IPS DF 6.9 (cell line): ENCODE results near the gene MRPS21.

Experiments used
- DNase-seq: peaks from one replicate; pipeline ENCODE4 v3.0.0-alpha.2; 2013; ENCODE audit warnings: low read depth, low spot score
- H3K27ac ChIP-seq: one replicate; pipeline ENCODE4 v1.5.1; 2013; ENCODE audit warnings: low read length, control low read depth
- H3K27me3 ChIP-seq: 2 replicates; pipeline ENCODE4 v1.6.1; 2013; ENCODE audit warnings: mild to moderate bottlenecking, low read length; ENCODE audit not compliant: control insufficient read depth, insufficient read depth
- H3K36me3 ChIP-seq: 2 replicates; pipeline ENCODE4 v1.6.1; 2013; ENCODE audit warnings: low read length; ENCODE audit not compliant: control insufficient read depth, insufficient read depth
- H3K4me1 ChIP-seq: 2 replicates; pipeline ENCODE4 v1.6.1; 2013; ENCODE audit warnings: low read length; ENCODE audit not compliant: control insufficient read depth, insufficient read depth
- H3K4me3 ChIP-seq: 2 replicates; pipeline ENCODE4 v1.5.1; 2013; ENCODE audit warnings: mild to moderate bottlenecking, low read length
- H3K9me3 ChIP-seq: 2 replicates; pipeline ENCODE4 v1.6.1; 2013; ENCODE audit warnings: low read length, inconsistent platforms; ENCODE audit not compliant: control insufficient read depth, insufficient read depth
- WGBS: extraction: QIAGEN DNeasy Blood & Tissue Kit; methylation state at CpG from one replicate; pipeline ENCODE4 v1.1.7; 2013; ENCODE audit warnings: mixed read lengths, missing lambda C conversion rate; ENCODE audit not compliant: insufficient read length, insufficient coverage; 5-methylcytosine and 5-hydroxymethylcytosine counted together

Gene MRPS21

GRCh38 chr1:150293433-150294253 lies at the start of gene MRPS21:
TSS of gene MRPS21 (plus strand) at chr1:150293861. CDS start at chr1:150294367, 506 bp downstream.
- Histone ChIP-seq H3K27ac (no peak within 1 kb of the TSS), H3K36me3 (peaks cover 5% of the 10 kb centered on the region; the same call in 1 of the 2 replicates), H3K4me3 (peak within 1 kb of the TSS; percentile 85), H3K4me1 (no peaks in the 10 kb centered on the region), H3K27me3 (no peaks in the 10 kb centered on the region), H3K9me3 (no peaks in the 10 kb centered on the region)
- peak; percentile 91 for DNase-seq
- whole genome bisulfite sequencing: no CpG with 5 or more reads among the region's 43 CpGs

DNA sequence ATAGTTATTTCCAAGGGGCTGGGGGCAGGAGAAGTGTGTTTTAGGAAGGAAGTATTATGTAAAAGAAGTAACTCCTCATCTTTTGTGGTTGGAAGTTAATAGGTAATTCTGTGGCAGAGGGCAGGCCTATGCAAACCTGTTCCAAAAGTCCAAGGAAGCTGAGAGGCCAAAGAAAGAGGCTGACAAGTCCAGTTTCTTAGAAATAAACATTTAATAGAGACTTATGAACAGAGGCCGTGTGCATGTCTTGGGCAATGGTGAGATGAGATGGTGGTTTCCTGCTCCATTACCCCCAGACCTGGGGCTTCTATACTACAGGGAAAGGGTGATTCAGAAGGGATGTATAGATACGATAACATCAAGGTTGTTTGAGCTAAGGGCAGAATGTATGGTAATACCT lies 43.7 kb upstream of the MRPS21 start:
- Histone ChIP-seq H3K27me3 (no peaks in the 10 kb centered on the region), H3K27ac (no peak overlapping the region), H3K9me3 (no peaks in the 10 kb centered on the region), H3K4me3 (no peak overlapping the region), H3K36me3 (no peaks in the 10 kb centered on the region), H3K4me1 (no peaks in the 10 kb centered on the region)
- DNase-seq: no peak
- WGBS: no CpG with 5 or more reads among the region's 2 CpGs

DNA sequence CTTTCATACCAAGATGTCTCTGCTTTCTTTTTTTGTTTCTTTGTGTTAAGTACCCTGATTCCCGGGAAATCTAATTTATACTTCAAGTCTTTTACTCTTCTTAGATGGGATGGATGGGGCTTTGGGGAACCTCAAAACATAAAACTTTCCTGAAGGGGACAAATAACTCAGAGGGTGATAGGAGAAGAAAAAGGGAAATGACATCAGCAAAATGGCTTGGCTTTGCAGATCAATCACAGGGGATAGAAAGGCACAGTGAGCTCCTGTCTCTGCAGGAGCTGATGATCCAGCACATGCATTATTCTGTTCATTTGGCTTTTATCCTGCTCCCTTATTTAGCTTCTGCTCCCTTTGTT lies 37.5 kb upstream of the MRPS21 start:
- no peak for DNase-seq
- H3K4me3 ChIP-seq: no peak overlapping the region; the same call in 1 of the 2 replicates
- H3K27ac ChIP-seq: peak overlapping the region; percentile 8
- peaks cover 4% of the 10 kb centered on the region; the same call in 1 of the 2 replicates for H3K4me1 ChIP-seq
- no CpG with 5 or more reads among the region's 1 CpG for WGBS
- H3K36me3 ChIP-seq: peaks cover under 1% of the 10 kb centered on the region; the same call in 1 of the 2 replicates
- no peaks in the 10 kb centered on the region for H3K9me3 ChIP-seq
- no peaks in the 10 kb centered on the region for H3K27me3 ChIP-seq

DNA sequence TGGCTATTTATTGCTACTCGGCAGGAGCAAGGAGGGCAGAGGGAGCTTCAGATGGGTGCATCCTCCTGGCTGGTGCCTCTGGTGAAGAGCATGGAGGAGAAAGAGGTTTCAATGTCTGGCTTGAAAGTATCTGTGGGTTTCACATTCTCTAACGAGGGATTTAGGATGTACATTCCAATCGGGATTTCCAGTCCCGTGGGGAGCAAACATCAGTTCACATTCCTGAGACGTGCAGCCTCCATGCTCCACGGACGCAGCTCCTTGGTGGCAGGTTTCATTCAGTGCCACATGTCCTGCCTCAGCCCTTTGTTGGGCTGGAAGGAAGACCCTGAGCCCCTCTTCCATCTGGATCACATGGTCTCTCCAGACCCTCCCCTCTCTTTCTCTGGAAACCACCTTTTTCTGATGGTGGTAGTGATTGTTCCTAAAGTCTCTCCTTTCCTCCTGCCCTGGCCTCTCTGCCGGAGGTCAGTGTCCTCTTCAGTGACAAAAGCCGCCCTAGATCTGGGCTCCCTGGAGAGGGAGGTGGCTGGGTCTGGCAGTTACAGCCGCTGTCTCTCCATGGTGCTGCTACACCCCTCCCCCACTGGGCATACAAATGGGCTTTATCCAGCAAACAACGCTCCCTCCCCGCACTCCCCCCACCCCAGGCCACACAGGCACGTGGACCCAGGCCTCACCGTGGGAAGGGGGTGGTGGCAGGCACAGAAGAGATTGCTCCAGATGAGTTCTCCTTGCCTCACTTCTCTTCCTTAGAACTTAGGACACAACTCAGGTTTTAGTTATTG lies 36.9 kb upstream of the MRPS21 start:
- peaks cover 4% of the 10 kb centered on the region; the same call in 1 of the 2 replicates for H3K4me1 ChIP-seq
- H3K4me3 ChIP-seq: peak overlapping the region; percentile 45; the same call in 1 of the 2 replicates
- H3K27me3 ChIP-seq: no peaks in the 10 kb centered on the region
- H3K9me3 ChIP-seq: no peaks in the 10 kb centered on the region
- DNase-seq: no peak
- no CpG with 5 or more reads among the region's 14 CpGs for WGBS
- H3K36me3 ChIP-seq: peaks cover 6% of the 10 kb centered on the region; the same call in 1 of the 2 replicates
- peak overlapping the region; percentile 8 for H3K27ac ChIP-seq

DNA sequence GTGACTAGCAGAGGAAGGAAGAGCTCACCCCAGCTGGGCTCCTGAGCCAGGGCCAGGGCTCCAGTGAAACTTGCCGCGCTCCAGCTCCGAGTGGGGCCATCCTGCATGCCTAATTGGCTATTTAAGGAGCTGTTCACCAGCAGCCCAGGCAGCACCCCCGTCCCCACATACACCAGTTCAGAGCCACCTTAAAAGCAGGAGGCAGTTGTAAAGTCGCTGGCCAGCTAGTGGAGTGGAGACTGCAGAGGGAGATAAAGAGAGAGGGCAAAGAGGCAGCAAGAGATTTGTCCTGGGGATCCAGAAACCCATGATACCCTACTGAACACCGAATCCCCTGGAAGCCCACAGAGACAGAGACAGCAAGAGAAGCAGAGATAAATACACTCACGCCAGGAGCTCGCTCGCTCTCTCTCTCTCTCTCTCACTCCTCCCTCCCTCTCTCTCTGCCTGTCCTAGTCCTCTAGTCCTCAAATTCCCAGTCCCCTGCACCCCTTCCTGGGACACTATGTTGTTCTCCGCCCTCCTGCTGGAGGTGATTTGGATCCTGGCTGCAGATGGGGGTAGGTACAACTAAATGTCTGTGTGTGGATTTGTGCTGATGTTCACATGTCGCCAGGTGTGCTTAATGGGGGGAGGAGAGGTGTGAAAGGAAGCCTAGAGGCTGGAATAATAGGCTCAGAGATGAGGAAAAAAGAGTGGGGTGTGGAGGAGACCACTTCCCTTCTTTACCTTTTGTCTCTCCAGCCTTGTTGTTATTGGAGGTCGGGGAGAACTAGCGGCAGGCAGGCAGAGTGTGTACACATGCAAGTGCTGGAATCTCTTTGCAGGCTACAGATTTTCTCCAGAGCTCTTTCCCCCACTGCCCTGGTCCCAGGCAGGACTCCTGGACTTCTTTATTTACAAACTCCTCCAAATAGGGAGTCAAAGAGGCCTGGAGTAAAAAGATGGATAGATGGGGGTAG lies 35.8 kb upstream of the MRPS21 start, which contains the start of gene CA14:
TSS of gene CA14 (plus strand) at position 151 of the 962 bp plus-strand sequence. CDS start at position 506, 355 bp downstream.
- no peak for DNase-seq
- Histone ChIP-seq H3K4me3 (peak within 1 kb of the TSS; percentile 45; the same call in 1 of the 2 replicates), H3K27me3 (no peaks in the 10 kb centered on the region), H3K9me3 (no peaks in the 10 kb centered on the region), H3K27ac (peak within 1 kb of the TSS; percentile 8), H3K4me1 (peaks cover 4% of the 10 kb centered on the region; the same call in 1 of the 2 replicates), H3K36me3 (peaks cover 11% of the 10 kb centered on the region; the same call in 1 of the 2 replicates)
- WGBS: no CpG with 5 or more reads among the region's 13 CpGs

DNA sequence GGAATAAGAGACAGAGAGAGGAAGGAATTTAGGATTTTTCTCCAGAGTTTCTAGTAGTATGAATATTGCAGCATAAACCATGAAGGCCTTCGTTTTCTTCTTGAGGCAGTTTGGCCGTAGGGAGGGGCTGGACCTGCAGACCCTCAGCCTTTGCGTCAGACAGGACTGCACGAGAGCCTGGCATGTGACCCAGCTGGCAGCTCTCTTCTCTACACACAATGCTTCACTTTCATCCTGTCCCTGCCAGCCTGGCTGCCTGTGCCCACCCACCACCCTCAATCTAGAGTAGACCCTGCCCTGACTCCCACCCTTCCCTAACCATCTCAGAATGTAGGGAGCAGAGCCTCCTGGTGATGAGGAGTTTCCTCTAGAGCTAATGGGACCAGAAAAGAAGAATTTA lies 34.4 kb upstream of the MRPS21 start:
- no peak for DNase-seq
- no peaks in the 10 kb centered on the region for H3K27me3 ChIP-seq
- H3K27ac ChIP-seq: peak overlapping the region; percentile 53
- H3K4me1 ChIP-seq: peaks cover 4% of the 10 kb centered on the region; the same call in 1 of the 2 replicates
- H3K36me3 ChIP-seq: peaks cover 14% of the 10 kb centered on the region; the same call in 1 of the 2 replicates
- H3K4me3 ChIP-seq: peak overlapping the region; percentile 45; the same call in 1 of the 2 replicates
- no peaks in the 10 kb centered on the region for H3K9me3 ChIP-seq
- no CpG with 5 or more reads among the region's 4 CpGs for WGBS

DNA sequence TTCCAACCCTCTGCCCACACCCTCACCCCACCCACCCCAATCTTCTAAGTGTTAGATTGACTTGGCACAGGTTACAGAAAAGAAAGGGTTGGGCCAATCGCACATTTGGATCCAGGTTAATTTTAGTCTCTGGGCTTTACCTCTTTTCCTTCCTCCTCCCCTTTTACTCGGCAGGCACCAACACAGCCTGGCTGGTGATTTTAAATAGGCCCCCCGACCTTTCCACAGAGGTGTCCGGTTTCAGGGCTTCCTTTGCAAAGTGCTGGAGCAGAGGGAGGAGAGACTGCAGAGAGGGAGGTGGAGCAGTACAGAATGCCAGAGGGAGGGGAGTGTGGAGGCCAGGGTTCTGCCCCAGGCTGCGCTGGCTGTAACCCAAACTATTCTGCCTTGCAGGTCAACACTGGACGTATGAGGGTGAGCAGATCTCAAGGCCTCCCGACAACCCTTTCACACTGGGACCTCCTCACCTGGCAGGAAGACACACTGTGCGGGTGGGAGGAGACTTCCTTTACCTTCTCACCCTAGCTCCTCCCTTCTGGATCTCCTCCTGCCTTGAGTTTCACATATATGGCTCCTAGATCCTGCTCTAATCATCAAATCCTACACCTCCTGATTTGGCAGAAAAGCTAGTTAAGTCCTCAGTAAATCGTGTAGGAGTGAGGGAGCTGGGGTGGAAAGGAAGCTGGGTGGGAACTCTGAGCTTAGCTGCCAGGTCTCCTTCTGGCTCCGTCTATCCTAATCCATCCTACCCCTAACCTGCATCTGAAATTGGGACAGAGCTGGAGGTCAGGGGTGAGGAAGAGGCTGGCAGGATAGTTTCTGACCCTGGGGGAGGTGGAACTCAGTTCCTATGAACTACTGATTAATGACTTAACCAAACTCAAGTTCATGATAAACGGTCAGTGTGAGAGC lies 33.6 kb upstream of the MRPS21 start:
- Histone ChIP-seq H3K27ac (peak overlapping the region; percentile 74), H3K4me1 (peaks cover 4% of the 10 kb centered on the region; the same call in 1 of the 2 replicates), H3K27me3 (no peaks in the 10 kb centered on the region), H3K4me3 (peak overlapping the region; percentile 45; the same call in 1 of the 2 replicates), H3K36me3 (peaks cover 18% of the 10 kb centered on the region; the same call in 1 of the 2 replicates), H3K9me3 (no peaks in the 10 kb centered on the region)
- WGBS: no CpG with 5 or more reads among the region's 11 CpGs
- peak; percentile 64 for DNase-seq

DNA sequence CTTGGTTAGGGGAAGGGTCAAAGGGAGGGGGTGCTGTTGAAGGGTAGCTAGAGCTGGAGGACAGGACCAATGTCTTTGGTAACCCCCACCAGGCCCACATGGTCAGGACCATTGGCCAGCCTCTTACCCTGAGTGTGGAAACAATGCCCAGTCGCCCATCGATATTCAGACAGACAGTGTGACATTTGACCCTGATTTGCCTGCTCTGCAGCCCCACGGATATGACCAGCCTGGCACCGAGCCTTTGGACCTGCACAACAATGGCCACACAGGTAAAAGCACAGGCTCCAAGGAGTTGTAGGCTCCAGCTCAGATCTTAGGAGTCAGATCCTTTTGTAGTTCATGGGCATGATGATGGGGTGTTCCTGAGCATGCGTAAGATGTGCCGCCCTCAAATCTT lies 32.3 kb upstream of the MRPS21 start:
- no peaks in the 10 kb centered on the region for H3K27me3 ChIP-seq
- no peak for DNase-seq
- peaks cover 3% of the 10 kb centered on the region; the same call in 1 of the 2 replicates for H3K4me1 ChIP-seq
- WGBS: no CpG with 5 or more reads among the region's 6 CpGs
- H3K4me3 ChIP-seq: no peak overlapping the region
- no peaks in the 10 kb centered on the region for H3K9me3 ChIP-seq
- no peak overlapping the region for H3K27ac ChIP-seq
- H3K36me3 ChIP-seq: peaks cover 25% of the 10 kb centered on the region
